HepG2 (cell line): ENCODE data around the gene BSG. TPM values are rescaled to one million over a fixed set of nuclear protein-coding genes. Genes with fewer than 3 reads are reported as not detected.
A peak's percentile ranks its signal among the peaks of the same experiment; 100 is the strongest.

ENCODE experiments used
- CBX1 ChIP-seq: IDR thresholded peaks from one replicate; pipeline ENCODE4 v1.6.1; 2016; ENCODE audit warnings: antibody characterized with exemption, low read depth
- CHD4 ChIP-seq: fragments of 200-600 bp; sonication (generic); IDR thresholded peaks from 2 replicates; pipeline ENCODE4 v1.7.0; 2017; ENCODE audit warnings: mild to moderate bottlenecking, low read length, borderline replicate concordance
- EP300 ChIP-seq, 3 experiments: sonication (generic) in 1 of 3; formaldehyde crosslinking in 1 of 3; IDR thresholded peaks; 2 replicates each; pipeline versions ENCODE4 v1.5.1 to v1.6.1; 2011 to 2020; ENCODE audit warnings: low read depth in 2 of 3, low read length in 2 of 3, borderline replicate concordance in 1 of 3, improper control_type of control experiment in 1 of 3, mild to moderate bottlenecking in 1 of 3, missing genetic modification reagents in 1 of 3, moderate library complexity in 1 of 3
- HOXD1 ChIP-seq: sonication (generic); formaldehyde crosslinking; IDR thresholded peaks from 2 replicates; pipeline ENCODE4 v1.5.0; 2020; ENCODE audit warnings: missing genetic modification reagents
- MATR3 ChIP-seq: sonication (generic); formaldehyde crosslinking; IDR thresholded peaks from 2 replicates; pipeline ENCODE4 v1.4.0; 2020; ENCODE audit warnings: missing genetic modification reagents
- SNAPC2 ChIP-seq: sonication (generic); formaldehyde crosslinking; IDR thresholded peaks from 2 replicates; pipeline ENCODE4 v1.8.1; 2022; ENCODE audit warnings: mild to moderate bottlenecking, missing genetic modification reagents
- ZBTB21 ChIP-seq: sonication (generic); formaldehyde crosslinking; IDR thresholded peaks from 2 replicates; pipeline ENCODE4 v1.4.0; 2020; ENCODE audit warnings: missing genetic modification reagents
- ZNF747 ChIP-seq: sonication (generic); formaldehyde crosslinking; IDR thresholded peaks from 2 replicates; pipeline ENCODE4 v1.8.1; 2023; ENCODE audit warnings: missing genetic modification reagents, mild to moderate bottlenecking, borderline replicate concordance
- polyA plus RNA-seq, 8 experiments: library from polyadenylated mRNA; depleted of rRNA in 3 of 8; stranded (reverse) in 7 of 8; unstranded in 1 of 8; fragments of >200 nt; fragmentation: Illumina TruSeq in 4 of 8; extraction: Trizol in 4 of 8; gene quantifications; 2 replicates each; pipeline versions ENCODE4 v1.2.1 to v1.2.3, GENCODE V29; 2011 to 2016; ENCODE audit warnings: low read depth in 4 of 8, missing spikeins in 1 of 8, mixed read lengths in 1 of 8; ENCODE audit not compliant: insufficient read depth in 1 of 8
- total RNA-seq, 5 experiments: library from RNA; depleted of rRNA; stranded (reverse); fragments of >200 nt; fragmentation: Illumina TruSeq; extraction: Trizol; gene quantifications; 2 replicates each; pipeline ENCODE4 v1.2.3, GENCODE V29; 2016; ENCODE audit warnings: low read depth in 1 of 5
- TF ChIP-seq, protein P1 (sequence below): sonication (generic); formaldehyde crosslinking; IDR thresholded peaks from 2 replicates; pipeline ENCODE4 v1.4.0; 2020; ENCODE audit warnings: missing genetic modification reagents
- TF ChIP-seq, protein P2 (sequence below): sonication (generic); formaldehyde crosslinking; IDR thresholded peaks from 2 replicates; pipeline ENCODE4 v1.8.0; 2022; ENCODE audit warnings: mild to moderate bottlenecking, missing genetic modification reagents; ENCODE audit not compliant: insufficient replicate concordance
- TF ChIP-seq, protein P3 (sequence below): sonication (generic); formaldehyde crosslinking; IDR thresholded peaks from 2 replicates; pipeline ENCODE4 v1.8.1; 2023; ENCODE audit warnings: mild to moderate bottlenecking, missing genetic modification reagents
- TF ChIP-seq, protein P4 (sequence below): sonication (generic); formaldehyde crosslinking; IDR thresholded peaks from 2 replicates; pipeline ENCODE4 v1.5.1; 2020; ENCODE audit warnings: mild to moderate bottlenecking, missing genetic modification reagents
- TF ChIP-seq, protein P5 (sequence below): sonication (generic); formaldehyde crosslinking; IDR thresholded peaks from 2 replicates; pipeline ENCODE4 v1.5.0; 2020; ENCODE audit warnings: missing genetic modification reagents, mild to moderate bottlenecking, borderline replicate concordance
- TF ChIP-seq, protein P6 (sequence below): sonication (generic); formaldehyde crosslinking; IDR thresholded peaks from 2 replicates; pipeline ENCODE4 v1.8.0; 2022; ENCODE audit warnings: mild to moderate bottlenecking, missing genetic modification reagents

BSG gene
- total and polyA plus RNA-seq, 2 of the 13 experiments (the other 11 are each of a cell fraction or from before 2014, with no cell fraction given), result 309 to 754 TPM

DNA sequence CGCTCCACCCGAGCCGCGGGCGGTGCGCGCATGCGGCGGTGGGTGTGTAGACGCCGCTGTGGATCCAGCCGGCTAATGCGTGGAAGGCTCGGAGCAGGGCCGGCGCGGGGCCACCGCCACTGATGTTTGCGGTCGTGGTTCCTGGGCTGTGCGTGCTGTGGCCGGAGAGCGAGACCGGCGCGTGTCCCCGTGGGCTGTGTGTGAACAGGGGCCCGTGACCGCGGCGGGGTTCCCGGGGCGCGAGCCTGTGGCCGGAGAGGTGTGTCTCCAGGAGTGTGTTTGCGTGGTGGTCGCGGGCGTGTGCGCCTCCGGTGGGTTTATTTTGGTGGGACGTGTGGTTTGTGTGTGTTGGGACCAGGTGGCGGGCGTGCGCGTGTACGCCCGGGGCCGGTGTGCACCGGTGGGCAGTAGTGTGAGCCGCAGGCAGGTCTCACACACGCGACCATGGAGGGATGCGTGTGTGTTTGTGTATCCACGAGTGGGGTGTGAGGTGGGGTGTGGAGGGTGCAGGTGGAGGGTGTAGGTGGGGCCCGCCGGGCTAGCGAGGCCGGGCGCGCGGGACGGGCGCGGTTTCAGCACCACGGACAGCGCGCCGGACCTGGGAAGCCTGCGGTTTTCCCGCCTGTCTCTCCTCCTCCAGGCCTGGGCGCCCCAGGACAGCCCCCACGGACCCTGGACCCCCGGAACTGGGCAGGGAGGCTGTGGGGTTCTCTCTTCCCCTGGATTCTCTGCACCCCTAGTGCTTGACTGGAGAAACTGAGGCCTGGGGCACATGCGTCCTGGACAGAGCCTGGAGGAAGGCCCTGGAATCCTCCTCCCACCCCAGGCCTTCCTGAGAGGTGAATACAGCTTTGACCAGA, 18.9 kb downstream of the BSG start (continued):
- TF ChIP-seq, protein P1, sequence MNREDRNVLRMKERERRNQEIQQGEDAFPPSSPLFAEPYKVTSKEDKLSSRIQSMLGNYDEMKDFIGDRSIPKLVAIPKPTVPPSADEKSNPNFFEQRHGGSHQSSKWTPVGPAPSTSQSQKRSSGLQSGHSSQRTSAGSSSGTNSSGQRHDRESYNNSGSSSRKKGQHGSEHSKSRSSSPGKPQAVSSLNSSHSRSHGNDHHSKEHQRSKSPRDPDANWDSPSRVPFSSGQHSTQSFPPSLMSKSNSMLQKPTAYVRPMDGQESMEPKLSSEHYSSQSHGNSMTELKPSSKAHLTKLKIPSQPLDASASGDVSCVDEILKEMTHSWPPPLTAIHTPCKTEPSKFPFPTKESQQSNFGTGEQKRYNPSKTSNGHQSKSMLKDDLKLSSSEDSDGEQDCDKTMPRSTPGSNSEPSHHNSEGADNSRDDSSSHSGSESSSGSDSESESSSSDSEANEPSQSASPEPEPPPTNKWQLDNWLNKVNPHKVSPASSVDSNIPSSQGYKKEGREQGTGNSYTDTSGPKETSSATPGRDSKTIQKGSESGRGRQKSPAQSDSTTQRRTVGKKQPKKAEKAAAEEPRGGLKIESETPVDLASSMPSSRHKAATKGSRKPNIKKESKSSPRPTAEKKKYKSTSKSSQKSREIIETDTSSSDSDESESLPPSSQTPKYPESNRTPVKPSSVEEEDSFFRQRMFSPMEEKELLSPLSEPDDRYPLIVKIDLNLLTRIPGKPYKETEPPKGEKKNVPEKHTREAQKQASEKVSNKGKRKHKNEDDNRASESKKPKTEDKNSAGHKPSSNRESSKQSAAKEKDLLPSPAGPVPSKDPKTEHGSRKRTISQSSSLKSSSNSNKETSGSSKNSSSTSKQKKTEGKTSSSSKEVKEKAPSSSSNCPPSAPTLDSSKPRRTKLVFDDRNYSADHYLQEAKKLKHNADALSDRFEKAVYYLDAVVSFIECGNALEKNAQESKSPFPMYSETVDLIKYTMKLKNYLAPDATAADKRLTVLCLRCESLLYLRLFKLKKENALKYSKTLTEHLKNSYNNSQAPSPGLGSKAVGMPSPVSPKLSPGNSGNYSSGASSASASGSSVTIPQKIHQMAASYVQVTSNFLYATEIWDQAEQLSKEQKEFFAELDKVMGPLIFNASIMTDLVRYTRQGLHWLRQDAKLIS (CRISPR knock-in tag), result no peak
- TF ChIP-seq ZNF747 (CRISPR knock-in tag) (no peak), HOXD1 (CRISPR knock-in tag) (peak; percentile 80), EP300 (IDR thresholded peaks at IDR 0.05; ENCODE audit: low read depth in 2 of 2, low read length in 2 of 2) (no peak), EP300 (CRISPR knock-in tag; IDR thresholded peaks at IDR 0.05; ENCODE audit: borderline replicate concordance) (no peak), MATR3 (CRISPR knock-in tag) (no peak), CBX1 (no peak), CHD4 (no peak), ZBTB21 (CRISPR knock-in tag) (no peak), SNAPC2 (peak; percentile 31; the same call in 1 of the 2 replicates)
- TF ChIP-seq, protein P2, sequence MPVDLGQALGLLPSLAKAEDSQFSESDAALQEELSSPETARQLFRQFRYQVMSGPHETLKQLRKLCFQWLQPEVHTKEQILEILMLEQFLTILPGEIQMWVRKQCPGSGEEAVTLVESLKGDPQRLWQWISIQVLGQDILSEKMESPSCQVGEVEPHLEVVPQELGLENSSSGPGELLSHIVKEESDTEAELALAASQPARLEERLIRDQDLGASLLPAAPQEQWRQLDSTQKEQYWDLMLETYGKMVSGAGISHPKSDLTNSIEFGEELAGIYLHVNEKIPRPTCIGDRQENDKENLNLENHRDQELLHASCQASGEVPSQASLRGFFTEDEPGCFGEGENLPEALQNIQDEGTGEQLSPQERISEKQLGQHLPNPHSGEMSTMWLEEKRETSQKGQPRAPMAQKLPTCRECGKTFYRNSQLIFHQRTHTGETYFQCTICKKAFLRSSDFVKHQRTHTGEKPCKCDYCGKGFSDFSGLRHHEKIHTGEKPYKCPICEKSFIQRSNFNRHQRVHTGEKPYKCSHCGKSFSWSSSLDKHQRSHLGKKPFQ (CRISPR knock-in tag), result peak; percentile 83
- TF ChIP-seq, protein P3, sequence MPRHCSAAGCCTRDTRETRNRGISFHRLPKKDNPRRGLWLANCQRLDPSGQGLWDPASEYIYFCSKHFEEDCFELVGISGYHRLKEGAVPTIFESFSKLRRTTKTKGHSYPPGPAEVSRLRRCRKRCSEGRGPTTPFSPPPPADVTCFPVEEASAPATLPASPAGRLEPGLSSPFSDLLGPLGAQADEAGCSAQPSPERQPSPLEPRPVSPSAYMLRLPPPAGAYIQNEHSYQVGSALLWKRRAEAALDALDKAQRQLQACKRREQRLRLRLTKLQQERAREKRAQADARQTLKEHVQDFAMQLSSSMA, result no peak
- TF ChIP-seq, protein P4, sequence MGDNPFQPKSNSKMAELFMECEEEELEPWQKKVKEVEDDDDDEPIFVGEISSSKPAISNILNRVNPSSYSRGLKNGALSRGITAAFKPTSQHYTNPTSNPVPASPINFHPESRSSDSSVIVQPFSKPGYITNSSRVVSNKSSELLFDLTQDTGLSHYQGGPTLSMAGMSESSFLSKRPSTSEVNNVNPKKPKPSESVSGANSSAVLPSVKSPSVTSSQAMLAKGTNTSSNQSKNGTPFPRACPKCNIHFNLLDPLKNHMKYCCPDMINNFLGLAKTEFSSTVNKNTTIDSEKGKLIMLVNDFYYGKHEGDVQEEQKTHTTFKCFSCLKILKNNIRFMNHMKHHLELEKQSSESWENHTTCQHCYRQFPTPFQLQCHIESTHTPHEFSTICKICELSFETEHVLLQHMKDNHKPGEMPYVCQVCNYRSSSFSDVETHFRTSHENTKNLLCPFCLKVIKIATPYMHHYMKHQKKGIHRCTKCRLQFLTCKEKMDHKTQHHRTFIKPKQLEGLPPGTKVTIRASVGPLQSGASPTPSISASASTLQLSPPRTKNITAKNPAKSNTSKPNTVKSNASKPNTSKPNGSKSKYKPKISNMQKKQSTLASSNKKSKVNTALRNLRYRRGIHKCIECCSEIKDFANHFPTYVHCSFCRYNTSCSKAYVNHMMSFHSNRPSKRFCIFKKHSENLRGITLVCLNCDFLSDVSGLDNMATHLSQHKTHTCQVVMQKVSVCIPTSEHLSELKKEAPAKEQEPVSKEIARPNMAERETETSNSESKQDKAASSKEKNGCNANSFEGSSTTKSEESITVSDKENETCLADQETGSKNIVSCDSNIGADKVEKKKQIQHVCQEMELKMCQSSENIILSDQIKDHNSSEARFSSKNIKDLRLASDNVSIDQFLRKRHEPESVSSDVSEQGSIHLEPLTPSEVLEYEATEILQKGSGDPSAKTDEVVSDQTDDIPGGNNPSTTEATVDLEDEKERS (CRISPR knock-in tag), result no peak
- TF ChIP-seq, protein P5, sequence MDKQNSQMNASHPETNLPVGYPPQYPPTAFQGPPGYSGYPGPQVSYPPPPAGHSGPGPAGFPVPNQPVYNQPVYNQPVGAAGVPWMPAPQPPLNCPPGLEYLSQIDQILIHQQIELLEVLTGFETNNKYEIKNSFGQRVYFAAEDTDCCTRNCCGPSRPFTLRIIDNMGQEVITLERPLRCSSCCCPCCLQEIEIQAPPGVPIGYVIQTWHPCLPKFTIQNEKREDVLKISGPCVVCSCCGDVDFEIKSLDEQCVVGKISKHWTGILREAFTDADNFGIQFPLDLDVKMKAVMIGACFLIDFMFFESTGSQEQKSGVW, result 0 out of 2 replicates have a peak, but pooled peaks have one; percentile 48
- TF ChIP-seq, protein P6, sequence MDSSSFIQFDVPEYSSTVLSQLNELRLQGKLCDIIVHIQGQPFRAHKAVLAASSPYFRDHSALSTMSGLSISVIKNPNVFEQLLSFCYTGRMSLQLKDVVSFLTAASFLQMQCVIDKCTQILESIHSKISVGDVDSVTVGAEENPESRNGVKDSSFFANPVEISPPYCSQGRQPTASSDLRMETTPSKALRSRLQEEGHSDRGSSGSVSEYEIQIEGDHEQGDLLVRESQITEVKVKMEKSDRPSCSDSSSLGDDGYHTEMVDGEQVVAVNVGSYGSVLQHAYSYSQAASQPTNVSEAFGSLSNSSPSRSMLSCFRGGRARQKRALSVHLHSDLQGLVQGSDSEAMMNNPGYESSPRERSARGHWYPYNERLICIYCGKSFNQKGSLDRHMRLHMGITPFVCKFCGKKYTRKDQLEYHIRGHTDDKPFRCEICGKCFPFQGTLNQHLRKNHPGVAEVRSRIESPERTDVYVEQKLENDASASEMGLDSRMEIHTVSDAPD (CRISPR knock-in tag), result no peak
